Naive thymus-derived CD4-positive, alpha-beta T cell (primary cell): ENCODE results near the gene SNX30. TPM values are rescaled to one million over a fixed set of nuclear protein-coding genes. Genes with fewer than 3 reads are reported as not detected.
A peak's percentile ranks its signal among the peaks of the same experiment; 100 is the strongest.

Source experiments
- ATAC-seq: fragments of 150-1000 bp; cut with Tn5 transposase; 2 replicates; pipeline ENCODE4 v1.10.0; 2021; ENCODE audit warnings: mild to moderate bottlenecking, moderate library complexity
- CTCF ChIA-PET: fragments of 350-600 bp; sonication (Branson Sonifier 250); formaldehyde crosslinking; loops from one replicate; lab custom pipeline; 2021; ENCODE audit warnings: antibody characterized with exemption; lab: Charles Lee
- POLR2A ChIA-PET: fragments of 350-600 bp; sonication (Branson Sonifier 250); formaldehyde crosslinking; loops from one replicate; lab custom pipeline; 2021; ENCODE audit warnings: antibody characterized with exemption, inconsistent platforms; lab: Charles Lee
- DNase-seq, 9 donors: peaks; one replicate each; pipeline versions ENCODE4 v3.0.0 to v3.0.0-alpha.2; 2020 to 2022; ENCODE audit warnings: mixed read lengths in 1 of 9
- H3K27ac ChIP-seq: one replicate; pipeline ENCODE4 v1.7.0; 2013; ENCODE audit warnings: mild to moderate bottlenecking, low read depth, low read length, moderate library complexity
- H3K27me3 ChIP-seq, 2 donors: one replicate each; pipeline ENCODE4 v1.7.0; 2013; ENCODE audit warnings: low read length in 2 of 2, mild to moderate bottlenecking in 2 of 2, moderate library complexity in 2 of 2; ENCODE audit not compliant: control insufficient read depth in 2 of 2, insufficient read depth in 2 of 2
- H3K36me3 ChIP-seq, 3 experiments: 1 replicate in 2 of 3; 2 replicates in 1 of 3; pipeline ENCODE4 v1.7.0; 2013; ENCODE audit warnings: low read length in 3 of 3, mild to moderate bottlenecking in 3 of 3, moderate library complexity in 1 of 3; ENCODE audit not compliant: insufficient read depth in 3 of 3, control insufficient read depth in 2 of 3
- H3K4me1 ChIP-seq, 2 donors: one replicate each; pipeline ENCODE4 v1.7.0; 2013; ENCODE audit warnings: low read length in 2 of 2, mild to moderate bottlenecking in 2 of 2, moderate library complexity in 1 of 2; ENCODE audit not compliant: control insufficient read depth in 2 of 2, insufficient read depth in 2 of 2
- H3K4me3 ChIP-seq: 2 replicates; pipeline ENCODE4 v1.7.0; 2013; ENCODE audit warnings: mild to moderate bottlenecking, low read length
- H3K9me3 ChIP-seq, 3 experiments: 1 replicate in 2 of 3; 2 replicates in 1 of 3; pipeline ENCODE4 v1.7.0; 2013; ENCODE audit warnings: low read length in 3 of 3; ENCODE audit not compliant: control insufficient read depth in 2 of 3
- H3K27ac Mint-ChIP-seq, 9 donors: one replicate each; pipeline ENCODE4 v1.8.0; 2020 to 2022; ENCODE audit warnings: mixed read lengths in 9 of 9, mild to moderate bottlenecking in 8 of 9, moderate library complexity in 5 of 9, inconsistent platforms in 2 of 9
- H3K27me3 Mint-ChIP-seq, 5 donors: one replicate each; pipeline ENCODE4 v1.8.0; 2021 to 2022; ENCODE audit warnings: mixed read lengths in 5 of 5, mild to moderate bottlenecking in 1 of 5
- H3K36me3 Mint-ChIP-seq, 5 donors: one replicate each; pipeline ENCODE4 v1.8.0; 2020 to 2022; ENCODE audit warnings: mixed read lengths in 5 of 5, mild to moderate bottlenecking in 3 of 5, inconsistent platforms in 1 of 5
- H3K4me1 Mint-ChIP-seq, 7 donors: one replicate each; pipeline ENCODE4 v1.8.0; 2020 to 2022; ENCODE audit warnings: mixed read lengths in 7 of 7, mild to moderate bottlenecking in 3 of 7, inconsistent platforms in 1 of 7
- H3K4me3 Mint-ChIP-seq, 10 donors: one replicate each; pipeline ENCODE4 v1.8.0; 2020 to 2022; ENCODE audit warnings: mild to moderate bottlenecking in 10 of 10, mixed read lengths in 10 of 10, moderate library complexity in 6 of 10, inconsistent platforms in 2 of 10
- H3K9me3 Mint-ChIP-seq, 11 donors: one replicate each; pipeline ENCODE4 v1.8.0; 2020 to 2022; ENCODE audit warnings: mixed read lengths in 11 of 11, mild to moderate bottlenecking in 4 of 11, inconsistent platforms in 1 of 11, moderate library complexity in 1 of 11
- intact Hi-C, 2 donors: fragments of 100-400 bp; cut with micrococcal nuclease; formaldehyde crosslinking; loops; one replicate each; pipeline ENCODE4 v1.15.1; 2023
- polyA plus RNA-seq, 2 donors: library from polyadenylated mRNA; unstranded; fragments of 300-500 nt; fragmentation: Illumina TruSeq; gene quantifications; one replicate each; pipeline ENCODE4 v1.2.3, GENCODE V29; 2021
- total RNA-seq, 6 experiments: library from RNA in 5 of 6; stranded (reverse) in 5 of 6; gene quantifications; 1 replicate in 5 of 6; 2 replicates in 1 of 6; pipeline ENCODE4 v1.2.3 and lab custom pipeline; 2021 to 2026

The SNX30 gene
- total and polyA plus RNA-seq, 7 experiments from 2014 or later: 0.98 to 15.8 (median 8.4) TPM

GRCh38 chr9:112858005-112858404, 107.4 kb downstream of the SNX30 start:
- no peaks in the 10 kb centered on the region for H3K4me1 ChIP-seq
- H3K27ac ChIP-seq: no peak overlapping the region
- no peak for ATAC-seq
- Mint-ChIP-seq H3K4me1 (peaks cover 0 to 33% (median 6%) of the 10 kb centered on the region in 7 donors), H3K27me3 (no peaks in the 10 kb centered on the region), H3K9me3 (no peaks in the 10 kb centered on the region), H3K4me3 (no peak overlapping the region), H3K36me3 (peaks cover 0 to 52% (median 20%) of the 10 kb centered on the region in 5 donors), H3K27ac (peak overlapping the region in 1 of 9 donors; percentile 8)
- no peaks in the 10 kb centered on the region for H3K27me3 ChIP-seq
- no peak for DNase-seq
- ChIA-PET POLR2A (no interaction called here), CTCF (interaction anchor here (0.6 kb wide), 1 partner anchor 32 kb away, joined by 3 read pairs; no protein-coding TSS in a partner anchor)
- no peak overlapping the region for H3K4me3 ChIP-seq
- H3K36me3 ChIP-seq: peaks cover 0 to 11% (median 3%) of the 10 kb centered on the region in 3 experiments
- H3K9me3 ChIP-seq: no peaks in the 10 kb centered on the region
- intact Hi-C loops: no loop called here

GRCh38 chr9:112858625-112859147, 108.1 kb downstream of the SNX30 start:
- POLR2A ChIA-PET: no interaction called here
- H3K27ac Mint-ChIP-seq: no peak overlapping the region
- H3K4me1 Mint-ChIP-seq: peaks cover 0 to 35% (median 9%) of the 10 kb centered on the region in 7 donors
- peak; percentile 78 for ATAC-seq
- intact Hi-C loops: no loop called here
- CTCF ChIA-PET: no interaction called here
- H3K36me3 Mint-ChIP-seq: peaks cover 0 to 50% (median 20%) of the 10 kb centered on the region in 5 donors
- H3K4me3 ChIP-seq: no peak overlapping the region
- H3K27ac ChIP-seq: no peak overlapping the region
- no peaks in the 10 kb centered on the region for H3K27me3 ChIP-seq
- H3K9me3 ChIP-seq: no peaks in the 10 kb centered on the region
- no peaks in the 10 kb centered on the region for H3K9me3 Mint-ChIP-seq
- no peaks in the 10 kb centered on the region for H3K4me1 ChIP-seq
- no peak overlapping the region for H3K4me3 Mint-ChIP-seq
- no peak for DNase-seq
- H3K36me3 ChIP-seq: peaks cover 0 to 9% (median 0%) of the 10 kb centered on the region in 3 experiments
- no peaks in the 10 kb centered on the region for H3K27me3 Mint-ChIP-seq

- intact Hi-C loops: no loop called here
- DNase-seq: no peak
- Histone ChIP-seq H3K4me3 (no peak overlapping the region), H3K27ac (no peak overlapping the region), H3K36me3 (peaks cover 0 to 9% (median 0%) of the 10 kb centered on the region in 3 experiments), H3K9me3 (no peaks in the 10 kb centered on the region), H3K27me3 (no peaks in the 10 kb centered on the region), H3K4me1 (no peaks in the 10 kb centered on the region)
- peaks cover 2 to 42% (median 21%) of the 10 kb centered on the region in 5 donors for H3K36me3 Mint-ChIP-seq
- CTCF ChIA-PET: no interaction called here
- H3K27ac Mint-ChIP-seq: no peak overlapping the region
- no peak overlapping the region for H3K4me3 Mint-ChIP-seq
- no peaks in the 10 kb centered on the region for H3K27me3 Mint-ChIP-seq
- H3K9me3 Mint-ChIP-seq: no peaks in the 10 kb centered on the region
- peaks cover 0 to 28% (median 5%) of the 10 kb centered on the region in 7 donors for H3K4me1 Mint-ChIP-seq
- no peak for ATAC-seq
- POLR2A ChIA-PET: no interaction called here
These were observed 109.9 kb downstream of the SNX30 start for GRCh38 chr9:112860451-112860850.

GRCh38 chr9:112861155-112861554, 110.6 kb downstream of the SNX30 start:
- H3K36me3 Mint-ChIP-seq: peaks cover 5 to 41% (median 25%) of the 10 kb centered on the region in 5 donors
- H3K27ac Mint-ChIP-seq: no peak overlapping the region
- no peaks in the 10 kb centered on the region for H3K27me3 Mint-ChIP-seq
- no peaks in the 10 kb centered on the region for H3K27me3 ChIP-seq
- H3K27ac ChIP-seq: no peak overlapping the region
- H3K4me1 Mint-ChIP-seq: peaks cover 0 to 28% (median 5%) of the 10 kb centered on the region in 7 donors
- DNase-seq (no peak), ATAC-seq (no peak)
- no peaks in the 10 kb centered on the region for H3K9me3 Mint-ChIP-seq
- H3K4me3 ChIP-seq: no peak overlapping the region
- no peaks in the 10 kb centered on the region for H3K4me1 ChIP-seq
- peaks cover 0 to 9% (median 0%) of the 10 kb centered on the region in 3 experiments for H3K36me3 ChIP-seq
- CTCF ChIA-PET: no interaction called here
- intact Hi-C loops: no loop called here
- H3K4me3 Mint-ChIP-seq: no peak overlapping the region
- POLR2A ChIA-PET: no interaction called here
- H3K9me3 ChIP-seq: no peaks in the 10 kb centered on the region

- CTCF ChIA-PET: no interaction called here
- Mint-ChIP-seq H3K9me3 (no peaks in the 10 kb centered on the region), H3K27me3 (no peaks in the 10 kb centered on the region), H3K4me1 (peaks cover 0 to 30% (median 5%) of the 10 kb centered on the region in 7 donors), H3K27ac (no peak overlapping the region), H3K4me3 (no peak overlapping the region), H3K36me3 (peaks cover 5 to 43% (median 24%) of the 10 kb centered on the region in 5 donors)
- Histone ChIP-seq H3K4me1 (no peaks in the 10 kb centered on the region), H3K9me3 (no peaks in the 10 kb centered on the region), H3K36me3 (peaks cover 0 to 9% (median 0%) of the 10 kb centered on the region in 3 experiments), H3K27me3 (no peaks in the 10 kb centered on the region), H3K27ac (no peak overlapping the region), H3K4me3 (no peak overlapping the region)
- ATAC-seq (peak; percentile 66), DNase-seq (no peak)
- POLR2A ChIA-PET: no interaction called here
- intact Hi-C loops: no loop called here
These were observed 111.3 kb downstream of the SNX30 start for GRCh38 chr9:112861638-112862555.

- DNase-seq (no peak), ATAC-seq (no peak)
- Mint-ChIP-seq H3K4me1 (peaks cover 0 to 28% (median 5%) of the 10 kb centered on the region in 7 donors), H3K27ac (no peak overlapping the region), H3K27me3 (no peaks in the 10 kb centered on the region), H3K9me3 (no peaks in the 10 kb centered on the region), H3K36me3 (peaks cover 8 to 48% (median 28%) of the 10 kb centered on the region in 5 donors), H3K4me3 (no peak overlapping the region)
- Histone ChIP-seq H3K27me3 (no peaks in the 10 kb centered on the region), H3K4me3 (no peak overlapping the region), H3K4me1 (no peaks in the 10 kb centered on the region), H3K9me3 (no peaks in the 10 kb centered on the region), H3K36me3 (peaks cover 0 to 16% (median 0%) of the 10 kb centered on the region in 3 experiments), H3K27ac (no peak overlapping the region)
- intact Hi-C loops: no loop called here
- CTCF ChIA-PET: no interaction called here
- POLR2A ChIA-PET: no interaction called here
These were observed 112.7 kb downstream of the SNX30 start for GRCh38 chr9:112863214-112863613.
